ENCODE results near the gene AGBL4.

DNA sequence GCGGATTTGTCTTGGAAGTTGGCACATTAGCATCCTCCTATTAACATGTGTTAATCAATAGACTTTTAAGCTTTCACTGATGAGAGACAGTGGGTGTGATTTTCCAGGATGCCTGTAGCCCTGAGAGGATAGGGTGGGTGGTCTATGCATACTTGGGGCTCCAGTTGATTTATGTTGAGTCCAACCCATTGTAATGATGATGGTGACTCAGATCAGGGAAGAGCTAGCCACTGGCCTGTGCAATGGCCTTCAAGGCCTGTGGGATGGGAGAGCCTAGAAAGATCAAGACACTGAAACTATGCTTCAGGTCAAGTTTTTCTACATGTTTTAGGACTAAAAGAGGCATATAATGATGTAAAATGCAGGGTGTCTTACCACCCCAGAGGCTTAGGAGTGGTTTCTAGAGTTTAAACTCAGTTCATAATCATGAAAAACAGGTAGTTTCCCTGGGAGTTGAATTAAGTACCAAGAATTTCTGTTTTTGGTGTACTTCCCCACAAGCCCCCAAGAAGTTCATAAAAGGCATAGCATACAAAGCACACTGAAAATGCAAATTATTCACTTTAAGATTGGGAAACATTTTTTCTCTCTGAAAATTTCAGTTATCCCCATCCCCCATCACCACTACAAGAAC lies 1267.0 kb downstream of the AGBL4 start:
- TF ChIP-seq, protein P1, sequence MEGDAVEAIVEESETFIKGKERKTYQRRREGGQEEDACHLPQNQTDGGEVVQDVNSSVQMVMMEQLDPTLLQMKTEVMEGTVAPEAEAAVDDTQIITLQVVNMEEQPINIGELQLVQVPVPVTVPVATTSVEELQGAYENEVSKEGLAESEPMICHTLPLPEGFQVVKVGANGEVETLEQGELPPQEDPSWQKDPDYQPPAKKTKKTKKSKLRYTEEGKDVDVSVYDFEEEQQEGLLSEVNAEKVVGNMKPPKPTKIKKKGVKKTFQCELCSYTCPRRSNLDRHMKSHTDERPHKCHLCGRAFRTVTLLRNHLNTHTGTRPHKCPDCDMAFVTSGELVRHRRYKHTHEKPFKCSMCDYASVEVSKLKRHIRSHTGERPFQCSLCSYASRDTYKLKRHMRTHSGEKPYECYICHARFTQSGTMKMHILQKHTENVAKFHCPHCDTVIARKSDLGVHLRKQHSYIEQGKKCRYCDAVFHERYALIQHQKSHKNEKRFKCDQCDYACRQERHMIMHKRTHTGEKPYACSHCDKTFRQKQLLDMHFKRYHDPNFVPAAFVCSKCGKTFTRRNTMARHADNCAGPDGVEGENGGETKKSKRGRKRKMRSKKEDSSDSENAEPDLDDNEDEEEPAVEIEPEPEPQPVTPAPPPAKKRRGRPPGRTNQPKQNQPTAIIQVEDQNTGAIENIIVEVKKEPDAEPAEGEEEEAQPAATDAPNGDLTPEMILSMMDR (conservative IDR thresholded peaks at IDR 0.05; ENCODE audit: low read depth, low read length) = no peak
- no peak for TF ChIP-seq RCOR1 (IDR thresholded peaks at IDR 0.05; ENCODE audit: insufficient replicate concordance, low read length)
- TF ChIP-seq POLR2A (IDR thresholded peaks at IDR 0.05; ENCODE audit: low read depth, low read length) = no peak
- TF ChIP-seq BHLHE40 (IDR thresholded peaks at IDR 0.05; ENCODE audit: low read depth, low read length) = no peak
- TF ChIP-seq RAD21 (IDR thresholded peaks at IDR 0.05; ENCODE audit: low read length) = no peak
- TF ChIP-seq CHD1 (IDR thresholded peaks at IDR 0.05; ENCODE audit: low read depth, low read length) = no peak
